Activated CD4-positive, alpha-beta memory T cell treated with anti-CD3 and anti-CD28 coated beads for 36 hours (primary cell): ENCODE results near the gene UCK1. TPM values are rescaled to one million over a fixed set of nuclear protein-coding genes. Genes with fewer than 3 reads are reported as not detected.
A peak's percentile ranks its signal among the peaks of the same experiment; 100 is the strongest.

Experiments
- CTCF ChIA-PET: fragments of 350-600 bp; sonication (Branson Sonifier 250); formaldehyde crosslinking; loops from one replicate; lab custom pipeline; 2021; ENCODE audit warnings: antibody characterized with exemption, inconsistent platforms; lab: Charles Lee
- POLR2A ChIA-PET: fragments of 350-600 bp; sonication (Branson Sonifier 250); formaldehyde crosslinking; loops from one replicate; lab custom pipeline; 2021; ENCODE audit warnings: antibody characterized with exemption; lab: Charles Lee
- DNase-seq: peaks from one replicate; pipeline ENCODE4 v3.0.0-alpha.2; 2020
- H3K27ac Mint-ChIP-seq: one replicate; pipeline ENCODE4 v1.8.0; 2021; ENCODE audit warnings: mixed read lengths
- H3K27me3 Mint-ChIP-seq: one replicate; pipeline ENCODE4 v1.8.0; 2021; ENCODE audit warnings: mixed read lengths
- H3K36me3 Mint-ChIP-seq: one replicate; pipeline ENCODE4 v1.8.0; 2021; ENCODE audit warnings: mixed read lengths
- H3K4me1 Mint-ChIP-seq: one replicate; pipeline ENCODE4 v1.8.0; 2021; ENCODE audit warnings: low read depth, mixed read lengths
- H3K4me3 Mint-ChIP-seq: one replicate; pipeline ENCODE4 v1.8.0; 2021; ENCODE audit warnings: mild to moderate bottlenecking, mixed read lengths
- H3K9me3 Mint-ChIP-seq: one replicate; pipeline ENCODE4 v1.8.0; 2021; ENCODE audit warnings: mixed read lengths
- intact Hi-C: fragments of 100-400 bp; cut with micrococcal nuclease; formaldehyde crosslinking; loops from one replicate; pipeline ENCODE4 v1.15.1; 2023
- total RNA-seq, 2 experiments: library from RNA; stranded (reverse); gene quantifications; one replicate each; pipeline ENCODE4 v1.2.3, GENCODE V29; 2021

UCK1 gene
- total RNA-seq, 2 experiments from 2014 or later: 15.7 to 18.6 TPM

GRCh38 chr9:131528186-131528585 lies 2.9 kb downstream of the UCK1 start:
- H3K4me1 Mint-ChIP-seq: peaks cover 21% of the 10 kb centered on the region
- DNase-seq: no peak
- H3K27me3 Mint-ChIP-seq: no peaks in the 10 kb centered on the region
- H3K4me3 Mint-ChIP-seq: no peak overlapping the region
- no peaks in the 10 kb centered on the region for H3K9me3 Mint-ChIP-seq
- H3K36me3 Mint-ChIP-seq: peaks cover 34% of the 10 kb centered on the region
- CTCF ChIA-PET: no interaction called here
- intact Hi-C loops: no loop called here
- H3K27ac Mint-ChIP-seq: no peak overlapping the region
- POLR2A ChIA-PET: interaction anchor here (0.6 kb wide), 1 partner anchor 38 kb away, joined by 3 read pairs; no protein-coding TSS in a partner anchor

GRCh38 chr9:131525643-131526565 lies 5.2 kb downstream of the UCK1 start:
- H3K4me3 Mint-ChIP-seq: no peak overlapping the region
- CTCF ChIA-PET: no interaction called here
- no peaks in the 10 kb centered on the region for H3K9me3 Mint-ChIP-seq
- peaks cover 41% of the 10 kb centered on the region for H3K36me3 Mint-ChIP-seq
- POLR2A ChIA-PET: no interaction called here
- H3K27ac Mint-ChIP-seq: no peak overlapping the region
- intact Hi-C loops: no loop called here
- H3K4me1 Mint-ChIP-seq: peaks cover 19% of the 10 kb centered on the region
- no peaks in the 10 kb centered on the region for H3K27me3 Mint-ChIP-seq
- no peak for DNase-seq

- Mint-ChIP-seq H3K36me3 (peaks cover 43% of the 10 kb centered on the region), H3K4me1 (peaks cover 13% of the 10 kb centered on the region), H3K27ac (peak overlapping the region; percentile 45), H3K4me3 (no peak overlapping the region), H3K9me3 (no peaks in the 10 kb centered on the region), H3K27me3 (no peaks in the 10 kb centered on the region)
- ChIA-PET CTCF (no interaction called here), POLR2A (no interaction called here)
- intact Hi-C loops: no loop called here
- no peak for DNase-seq
Measured at GRCh38 chr9:131524665-131525315, 6.3 kb downstream of the UCK1 start.

GRCh38 chr9:131523451-131524435 lies 7.3 kb downstream of the UCK1 start:
- intact Hi-C loops: no loop called here
- Mint-ChIP-seq H3K27me3 (no peaks in the 10 kb centered on the region), H3K4me3 (no peak overlapping the region), H3K4me1 (peaks cover 8% of the 10 kb centered on the region), H3K9me3 (no peaks in the 10 kb centered on the region), H3K27ac (peak overlapping the region; percentile 38), H3K36me3 (peaks cover 47% of the 10 kb centered on the region)
- no peak for DNase-seq
- CTCF ChIA-PET: no interaction called here
- POLR2A ChIA-PET: interaction anchor here (0.6 kb wide), 1 partner anchor 131 kb away, joined by 5 read pairs; no protein-coding TSS in a partner anchor

- no peak overlapping the region for H3K4me3 Mint-ChIP-seq
- no peak overlapping the region for H3K27ac Mint-ChIP-seq
- intact Hi-C loops: no loop called here
- H3K4me1 Mint-ChIP-seq: peaks cover 6% of the 10 kb centered on the region
- POLR2A ChIA-PET: interaction anchor here (0.6 kb wide), 1 partner anchor 130 kb away, joined by 5 read pairs; no protein-coding TSS in a partner anchor
- peaks cover 44% of the 10 kb centered on the region for H3K36me3 Mint-ChIP-seq
- DNase-seq: no peak
- CTCF ChIA-PET: no interaction called here
- H3K27me3 Mint-ChIP-seq: no peaks in the 10 kb centered on the region
- no peaks in the 10 kb centered on the region for H3K9me3 Mint-ChIP-seq
Measured at GRCh38 chr9:131523086-131523388, 8.0 kb downstream of the UCK1 start.

GRCh38 chr9:131522257-131523085 lies 8.6 kb downstream of the UCK1 start:
- DNase-seq: no peak
- CTCF ChIA-PET: no interaction called here
- H3K4me1 Mint-ChIP-seq: peaks cover 6% of the 10 kb centered on the region
- H3K36me3 Mint-ChIP-seq: peaks cover 48% of the 10 kb centered on the region
- H3K4me3 Mint-ChIP-seq: no peak overlapping the region
- no peak overlapping the region for H3K27ac Mint-ChIP-seq
- POLR2A ChIA-PET: no interaction called here
- intact Hi-C loops: no loop called here
- no peaks in the 10 kb centered on the region for H3K9me3 Mint-ChIP-seq
- no peaks in the 10 kb centered on the region for H3K27me3 Mint-ChIP-seq

GRCh38 chr9:131521822-131522221 lies 9.2 kb downstream of the UCK1 start:
- POLR2A ChIA-PET: no interaction called here
- H3K9me3 Mint-ChIP-seq: no peaks in the 10 kb centered on the region
- DNase-seq: no peak
- H3K27ac Mint-ChIP-seq: no peak overlapping the region
- intact Hi-C loops: no loop called here
- H3K27me3 Mint-ChIP-seq: no peaks in the 10 kb centered on the region
- no peak overlapping the region for H3K4me3 Mint-ChIP-seq
- H3K36me3 Mint-ChIP-seq: peaks cover 49% of the 10 kb centered on the region
- H3K4me1 Mint-ChIP-seq: peaks cover 6% of the 10 kb centered on the region
- CTCF ChIA-PET: no interaction called here

- Mint-ChIP-seq H3K4me1 (peaks cover 6% of the 10 kb centered on the region), H3K4me3 (no peak overlapping the region), H3K27me3 (no peaks in the 10 kb centered on the region), H3K9me3 (no peaks in the 10 kb centered on the region), H3K36me3 (peaks cover 43% of the 10 kb centered on the region), H3K27ac (no peak overlapping the region)
- ChIA-PET POLR2A (no interaction called here), CTCF (no interaction called here)
- DNase-seq: no peak
- intact Hi-C loops: no loop called here
Measured at GRCh38 chr9:131521203-131521602, 9.9 kb downstream of the UCK1 start.

GRCh38 chr9:131520503-131520902 lies 10.6 kb downstream of the UCK1 start:
- H3K27ac Mint-ChIP-seq: no peak overlapping the region
- H3K36me3 Mint-ChIP-seq: peaks cover 42% of the 10 kb centered on the region
- H3K4me3 Mint-ChIP-seq: no peak overlapping the region
- no peaks in the 10 kb centered on the region for H3K27me3 Mint-ChIP-seq
- intact Hi-C loops: no loop called here
- H3K4me1 Mint-ChIP-seq: peaks cover 6% of the 10 kb centered on the region
- H3K9me3 Mint-ChIP-seq: no peaks in the 10 kb centered on the region
- ChIA-PET CTCF (no interaction called here), POLR2A (no interaction called here)
- DNase-seq: no peak

GRCh38 chr9:131518553-131518952 lies 12.5 kb downstream of the UCK1 start:
- POLR2A ChIA-PET: no interaction called here

GRCh38 chr9:131517761-131518190 lies 13.3 kb downstream of the UCK1 start:
- Mint-ChIP-seq H3K4me3 (no peak overlapping the region), H3K27me3 (no peaks in the 10 kb centered on the region), H3K27ac (no peak overlapping the region), H3K36me3 (peaks cover 35% of the 10 kb centered on the region), H3K9me3 (no peaks in the 10 kb centered on the region), H3K4me1 (no peaks in the 10 kb centered on the region)
- no peak for DNase-seq
- intact Hi-C loops: no loop called here
- ChIA-PET POLR2A (no interaction called here), CTCF (no interaction called here)

More at GRCh38 chr9:131518553-131518952, 12.5 kb downstream of the UCK1 start:
- CTCF ChIA-PET: no interaction called here
- Mint-ChIP-seq H3K27ac (no peak overlapping the region), H3K4me1 (no peaks in the 10 kb centered on the region), H3K9me3 (no peaks in the 10 kb centered on the region), H3K36me3 (peaks cover 37% of the 10 kb centered on the region), H3K27me3 (no peaks in the 10 kb centered on the region), H3K4me3 (no peak overlapping the region)
- intact Hi-C loops: no loop called here
- DNase-seq: no peak
